HEK293 (cell line): Measurements from ENCODE around the gene CNPY2.

Experiments
- CTCF ChIA-PET: fragments of 350-600 bp; formaldehyde crosslinking; extraction: SDS; loops from one replicate; lab custom pipeline; 2021; ENCODE audit warnings: antibody characterized with exemption; lab: Yijun Ruan, JAX
- POLR2A ChIA-PET: fragments of 300-600 bp; formaldehyde crosslinking; extraction: SDS; loops from one replicate; lab custom pipeline; 2020; ENCODE audit warnings: antibody characterized with exemption, inconsistent platforms; lab: Yijun Ruan, JAX
- H3K27ac ChIP-seq: fragments of 200-500 bp; sonication (Bioruptor generic); 2 replicates; pipeline ENCODE4 v1.5.1; 2014; ENCODE audit warnings: low read depth, low read length, control low read depth, inconsistent platforms; ENCODE audit errors: extremely low read depth
- H3K36me3 ChIP-seq, 2 experiments: fragments of 200-500 bp in 1 of 2; sonication (Bioruptor generic) in 1 of 2; 1 replicate in 1 of 2; 2 replicates in 1 of 2; pipeline ENCODE4 v1.5.1; 2014 to 2017; ENCODE audit warnings: inconsistent platforms in 2 of 2, low read length in 2 of 2; ENCODE audit not compliant: control insufficient read depth in 2 of 2, insufficient read depth in 1 of 2
- H3K4me1 ChIP-seq: fragments of 200-500 bp; sonication (Bioruptor generic); 2 replicates; pipeline ENCODE4 v1.5.1; 2014; ENCODE audit warnings: mild to moderate bottlenecking, low read length, inconsistent platforms; ENCODE audit not compliant: control insufficient read depth, insufficient read depth
- H3K4me3 ChIP-seq: 2 replicates; pipeline ENCODE4 v1.5.1; 2011; ENCODE audit warnings: low read depth, mild to moderate bottlenecking, control low read depth, low read length, moderate library complexity
- H3K9me3 ChIP-seq: fragments of 200-500 bp; sonication (Bioruptor generic); 2 replicates; pipeline ENCODE4 v1.5.1; 2014; ENCODE audit warnings: low read depth, low read length, inconsistent platforms; ENCODE audit not compliant: control insufficient read depth, insufficient read depth
- BCL11A ChIP-seq: fragments of 450-650 bp; formaldehyde crosslinking; IDR thresholded peaks from 2 replicates; pipeline ENCODE4 v1.5.1; 2016; ENCODE audit warnings: low read depth, missing biosample characterization, missing genetic modification characterization
- EGR2 ChIP-seq: fragments of 450-650 bp; formaldehyde crosslinking; IDR thresholded peaks from 2 replicates; pipeline ENCODE4 v1.5.1; 2016; ENCODE audit warnings: low read depth, missing biosample characterization, missing genetic modification characterization
- ELK4 ChIP-seq: IDR thresholded peaks from 2 replicates; pipeline ENCODE4 v1.6.1; 2011; ENCODE audit warnings: mild to moderate bottlenecking, low read depth, low read length, borderline replicate concordance
- KLF8 ChIP-seq: fragments of 450-650 bp; formaldehyde crosslinking; IDR thresholded peaks from 2 replicates; pipeline ENCODE4 v1.5.1; 2016; ENCODE audit warnings: missing biosample characterization, missing genetic modification characterization
- KLF9 ChIP-seq: fragments of 450-650 bp; formaldehyde crosslinking; IDR thresholded peaks from 2 replicates; pipeline ENCODE4 v1.5.1; 2016; ENCODE audit warnings: missing biosample characterization, missing genetic modification characterization, low read depth
- OVOL3 ChIP-seq: fragments of 450-650 bp; formaldehyde crosslinking; IDR thresholded peaks from 2 replicates; pipeline ENCODE4 v1.5.1; 2016; ENCODE audit warnings: missing biosample characterization, missing genetic modification characterization
- PRDM1 ChIP-seq: fragments of 450-650 bp; formaldehyde crosslinking; IDR thresholded peaks from 2 replicates; pipeline ENCODE4; 2016; ENCODE audit warnings: missing biosample characterization, missing genetic modification characterization
- SALL2 ChIP-seq: fragments of 450-650 bp; formaldehyde crosslinking; IDR thresholded peaks from 2 replicates; pipeline ENCODE4 v1.5.0; 2017; ENCODE audit warnings: missing biosample characterization, mild to moderate bottlenecking, missing genetic modification characterization, borderline replicate concordance
- ZBTB1 ChIP-seq: fragments of 450-650 bp; formaldehyde crosslinking; IDR thresholded peaks from 2 replicates; pipeline ENCODE4 v1.5.1; 2016; ENCODE audit warnings: missing biosample characterization, missing genetic modification characterization
- ZBTB17 ChIP-seq: fragments of 450-650 bp; formaldehyde crosslinking; IDR thresholded peaks from 2 replicates; pipeline ENCODE4 v1.5.1; 2016; ENCODE audit warnings: missing biosample characterization, missing genetic modification characterization
- ZFHX2 ChIP-seq: fragments of 450-650 bp; formaldehyde crosslinking; conservative IDR thresholded peaks from 2 replicates; pipeline ENCODE4 v1.5.1; 2016; ENCODE audit warnings: missing biosample characterization, missing genetic modification characterization
- ZFP69B ChIP-seq: fragments of 450-650 bp; formaldehyde crosslinking; IDR thresholded peaks from 2 replicates; pipeline ENCODE4 v1.5.1; 2016; ENCODE audit warnings: missing biosample characterization, missing genetic modification characterization
- ZNF433 ChIP-seq: fragments of 450-650 bp; formaldehyde crosslinking; IDR thresholded peaks from 2 replicates; pipeline ENCODE4 v1.5.1; 2016; ENCODE audit warnings: missing biosample characterization, missing genetic modification characterization, low read depth
- ZNF488 ChIP-seq: fragments of 450-650 bp; formaldehyde crosslinking; IDR thresholded peaks from 2 replicates; pipeline ENCODE4 v1.5.1; 2016; ENCODE audit warnings: missing biosample characterization, missing genetic modification characterization
- ZNF639 ChIP-seq: fragments of 450-650 bp; formaldehyde crosslinking; IDR thresholded peaks from 2 replicates; pipeline ENCODE4 v1.5.1; 2016; ENCODE audit warnings: missing biosample characterization, missing genetic modification characterization
- ZNF670 ChIP-seq: fragments of 450-650 bp; formaldehyde crosslinking; IDR thresholded peaks from 2 replicates; pipeline ENCODE4 v1.5.1; 2016; ENCODE audit warnings: missing biosample characterization, missing genetic modification characterization, low read depth
- ZNF792 ChIP-seq: fragments of 450-650 bp; formaldehyde crosslinking; IDR thresholded peaks from 2 replicates; pipeline ENCODE4 v1.5.1; 2016; ENCODE audit warnings: missing biosample characterization, missing genetic modification characterization
- TF ChIP-seq, protein P1 (sequence below): fragments of 450-650 bp; formaldehyde crosslinking; IDR thresholded peaks from 2 replicates; pipeline ENCODE4 v1.5.1; 2016; ENCODE audit warnings: missing biosample characterization, missing genetic modification characterization
- TF ChIP-seq, protein P2 (sequence below): fragments of 450-650 bp; formaldehyde crosslinking; IDR thresholded peaks from 2 replicates; pipeline ENCODE4 v1.5.1; 2017; ENCODE audit warnings: missing biosample characterization, missing genetic modification characterization
- TF ChIP-seq, protein P3 (sequence below): fragments of 450-650 bp; formaldehyde crosslinking; IDR thresholded peaks from 2 replicates; pipeline ENCODE4 v1.5.1; 2017; ENCODE audit warnings: missing biosample characterization, missing genetic modification characterization

The CNPY2 gene

DNA sequence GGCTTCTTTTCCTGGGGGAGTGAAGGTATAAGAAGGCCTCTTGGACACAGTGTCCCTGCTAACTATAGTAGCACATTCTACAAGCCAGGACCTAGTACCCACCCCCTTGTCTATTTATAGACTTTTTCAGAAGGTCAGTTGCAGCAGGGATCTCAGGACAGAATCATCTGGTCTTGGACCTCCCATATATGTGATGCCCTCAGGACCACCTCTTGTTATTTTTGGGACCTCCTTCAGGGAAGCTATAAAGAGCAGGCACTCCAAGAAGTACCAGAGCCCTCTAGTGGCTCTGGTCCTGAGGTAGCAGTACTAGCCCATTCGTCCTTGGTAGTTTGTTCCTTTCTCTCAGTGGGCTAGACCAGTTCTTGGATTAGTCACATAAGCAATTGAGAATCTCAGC lies 44.8 kb downstream of the CNPY2 start (continued):
- TF ChIP-seq, protein P1, sequence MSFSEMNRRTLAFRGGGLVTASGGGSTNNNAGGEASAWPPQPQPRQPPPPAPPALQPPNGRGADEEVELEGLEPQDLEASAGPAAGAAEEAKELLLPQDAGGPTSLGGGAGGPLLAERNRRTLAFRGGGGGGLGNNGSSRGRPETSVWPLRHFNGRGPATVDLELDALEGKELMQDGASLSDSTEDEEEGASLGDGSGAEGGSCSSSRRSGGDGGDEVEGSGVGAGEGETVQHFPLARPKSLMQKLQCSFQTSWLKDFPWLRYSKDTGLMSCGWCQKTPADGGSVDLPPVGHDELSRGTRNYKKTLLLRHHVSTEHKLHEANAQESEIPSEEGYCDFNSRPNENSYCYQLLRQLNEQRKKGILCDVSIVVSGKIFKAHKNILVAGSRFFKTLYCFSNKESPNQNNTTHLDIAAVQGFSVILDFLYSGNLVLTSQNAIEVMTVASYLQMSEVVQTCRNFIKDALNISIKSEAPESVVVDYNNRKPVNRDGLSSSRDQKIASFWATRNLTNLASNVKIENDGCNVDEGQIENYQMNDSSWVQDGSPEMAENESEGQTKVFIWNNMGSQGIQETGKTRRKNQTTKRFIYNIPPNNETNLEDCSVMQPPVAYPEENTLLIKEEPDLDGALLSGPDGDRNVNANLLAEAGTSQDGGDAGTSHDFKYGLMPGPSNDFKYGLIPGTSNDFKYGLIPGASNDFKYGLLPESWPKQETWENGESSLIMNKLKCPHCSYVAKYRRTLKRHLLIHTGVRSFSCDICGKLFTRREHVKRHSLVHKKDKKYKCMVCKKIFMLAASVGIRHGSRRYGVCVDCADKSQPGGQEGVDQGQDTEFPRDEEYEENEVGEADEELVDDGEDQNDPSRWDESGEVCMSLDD, result no peak
- TF ChIP-seq, all 188 proteins: peak for 3

DNA sequence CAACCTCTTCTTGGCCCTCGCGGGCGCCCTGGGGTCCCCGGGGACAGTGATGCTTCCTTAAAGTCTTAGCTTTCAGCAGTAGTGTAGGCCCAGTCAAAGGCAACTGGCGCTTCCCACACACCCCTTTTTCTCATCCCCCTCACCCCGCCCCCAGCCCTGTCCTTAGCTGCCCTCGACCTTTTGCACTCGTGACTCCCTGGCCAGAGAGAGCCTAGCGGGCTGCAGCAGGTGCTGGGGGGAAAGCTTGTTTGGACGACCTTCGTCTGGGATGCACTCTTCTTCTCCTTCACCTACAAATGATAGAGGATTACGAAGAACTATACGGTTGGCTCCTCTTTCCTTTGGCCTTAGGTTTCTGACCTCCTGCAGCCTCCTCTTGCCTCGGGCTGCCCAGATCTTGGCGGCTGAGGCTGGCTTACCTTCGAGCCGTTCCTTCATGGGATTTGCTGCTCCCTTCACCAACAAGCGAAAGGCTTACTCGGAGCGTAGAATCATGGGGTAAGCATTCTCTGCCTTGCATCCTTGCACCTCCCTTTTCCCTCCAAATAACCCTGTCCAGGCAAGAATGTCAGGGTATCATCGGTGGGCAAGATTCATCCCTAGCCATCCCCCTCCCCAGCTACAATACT lies 48.2 kb downstream of the CNPY2 start:
- H3K9me3 ChIP-seq, result no peaks in the 10 kb centered on the region
- H3K4me3 ChIP-seq, result peak overlapping the region; percentile 65
- H3K4me1 ChIP-seq, result no peaks in the 10 kb centered on the region; the same call in 1 of the 2 replicates
- CTCF ChIA-PET, result interaction anchor here (0.6 to 1.4 kb wide), 14 partner anchors 9 to 294 kb away, joined by 3 to 6 read pairs (median 4); partner anchors contain the start of genes ANKRD52 and RAB5B
- TF ChIP-seq ZNF433 (tag by site-specific recombination), result no peak
- TF ChIP-seq ELK4, result no peak
- 0 out of 2 replicates have a peak, but pooled peaks have one; percentile 54 for TF ChIP-seq PRDM1 (tag by site-specific recombination)
- no peak for TF ChIP-seq SALL2 (tag by site-specific recombination)
- TF ChIP-seq ZBTB17 (tag by site-specific recombination), result 0 out of 2 replicates have a peak, but pooled peaks have one; percentile 14
- no peak for TF ChIP-seq KLF8 (tag by site-specific recombination)
- TF ChIP-seq EGR2 (tag by site-specific recombination), result peak; percentile 53; the same call in 1 of the 2 replicates
- TF ChIP-seq ZNF792 (tag by site-specific recombination), result no peak
- no peak for TF ChIP-seq ZNF488 (tag by site-specific recombination)
- TF ChIP-seq, protein P2, sequence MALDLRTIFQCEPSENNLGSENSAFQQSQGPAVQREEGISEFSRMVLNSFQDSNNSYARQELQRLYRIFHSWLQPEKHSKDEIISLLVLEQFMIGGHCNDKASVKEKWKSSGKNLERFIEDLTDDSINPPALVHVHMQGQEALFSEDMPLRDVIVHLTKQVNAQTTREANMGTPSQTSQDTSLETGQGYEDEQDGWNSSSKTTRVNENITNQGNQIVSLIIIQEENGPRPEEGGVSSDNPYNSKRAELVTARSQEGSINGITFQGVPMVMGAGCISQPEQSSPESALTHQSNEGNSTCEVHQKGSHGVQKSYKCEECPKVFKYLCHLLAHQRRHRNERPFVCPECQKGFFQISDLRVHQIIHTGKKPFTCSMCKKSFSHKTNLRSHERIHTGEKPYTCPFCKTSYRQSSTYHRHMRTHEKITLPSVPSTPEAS (tag by site-specific recombination), result no peak
- peak; percentile 15; the same call in 1 of the 2 replicates for TF ChIP-seq KLF9 (tag by site-specific recombination)
- TF ChIP-seq, protein P3, sequence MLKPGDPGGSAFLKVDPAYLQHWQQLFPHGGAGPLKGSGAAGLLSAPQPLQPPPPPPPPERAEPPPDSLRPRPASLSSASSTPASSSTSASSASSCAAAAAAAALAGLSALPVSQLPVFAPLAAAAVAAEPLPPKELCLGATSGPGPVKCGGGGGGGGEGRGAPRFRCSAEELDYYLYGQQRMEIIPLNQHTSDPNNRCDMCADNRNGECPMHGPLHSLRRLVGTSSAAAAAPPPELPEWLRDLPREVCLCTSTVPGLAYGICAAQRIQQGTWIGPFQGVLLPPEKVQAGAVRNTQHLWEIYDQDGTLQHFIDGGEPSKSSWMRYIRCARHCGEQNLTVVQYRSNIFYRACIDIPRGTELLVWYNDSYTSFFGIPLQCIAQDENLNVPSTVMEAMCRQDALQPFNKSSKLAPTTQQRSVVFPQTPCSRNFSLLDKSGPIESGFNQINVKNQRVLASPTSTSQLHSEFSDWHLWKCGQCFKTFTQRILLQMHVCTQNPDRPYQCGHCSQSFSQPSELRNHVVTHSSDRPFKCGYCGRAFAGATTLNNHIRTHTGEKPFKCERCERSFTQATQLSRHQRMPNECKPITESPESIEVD (tag by site-specific recombination), result no peak
- TF ChIP-seq ZNF670, result no peak
- no peak for TF ChIP-seq ZFP69B (tag by site-specific recombination)
- TF ChIP-seq ZNF639 (tag by site-specific recombination), result no peak
- TF ChIP-seq OVOL3, result no peak
- TF ChIP-seq ZFHX2 (tag by site-specific recombination), result peak; percentile 48; the same call in 1 of the 2 replicates
- peak; percentile 63 for TF ChIP-seq BCL11A (tag by site-specific recombination)
- no peak for TF ChIP-seq ZBTB1 (tag by site-specific recombination)
- TF ChIP-seq, all 188 proteins: peak for 6
- Histone ChIP-seq H3K27ac (peak overlapping the region; percentile 62; the same call in 1 of the 2 replicates), H3K36me3 (peaks cover 5 to 39% of the 10 kb centered on the region in 2 experiments)
- POLR2A ChIA-PET, result interaction anchor here (0.6 to 2.9 kb wide), 12 partner anchors 10 to 254 kb away, joined by 3 to 26 read pairs (median 4); partner anchors contain the start of genes ANKRD52, CNPY2, RBMS2 and RNF41
